ENCODE results near the gene JAG2. TPM values are rescaled to one million over a fixed set of nuclear protein-coding genes. Genes with fewer than 3 reads are reported as not detected.

The JAG2 gene
- total RNA-seq, 1 experiment from 2014 or later, result 85.9 TPM

- intact Hi-C loops (cut with micrococcal nuclease), result no loop called here
- Histone ChIP-seq H2AFZ (ENCODE audit: low read depth, low read length, poor library complexity, severe bottlenecking) (no peak overlapping the region), H3K27me3 (ENCODE audit: insufficient read depth, low read length) (no peaks in the 10 kb centered on the region), H3K4me2 (ENCODE audit: low read length) (no peak overlapping the region), H3K9me2 (ENCODE audit: insufficient read depth) (no peaks in the 10 kb centered on the region), H3K9ac (ENCODE audit: low read length) (no peak overlapping the region), H3K27ac (ENCODE audit: low read depth, low read length) (no peak overlapping the region), H3K9me3 (ENCODE audit: control insufficient read depth in 1 of 2, insufficient read depth in 1 of 2, low read depth in 1 of 2, low read length in 2 of 2) (0 out of 4 replicates have a peak, but pooled peaks cover 0 to 3% of the 10 kb centered on the region in 2 experiments), H4K20me1 (ENCODE audit: insufficient read depth) (no peaks in the 10 kb centered on the region), H3K36me3 (ENCODE audit: control insufficient read depth in 1 of 2, insufficient read depth in 2 of 2, low read length in 2 of 2) (peaks cover 0 to 8% of the 10 kb centered on the region in 2 experiments; a peak in 1 of 4 replicates), H3K79me2 (ENCODE audit: insufficient read depth, low read length) (no peaks in the 10 kb centered on the region), H3K4me1 (ENCODE audit: control insufficient read depth in 1 of 2, insufficient read depth in 2 of 2, low read length in 2 of 2) (no peaks in the 10 kb centered on the region), H3K4me3 (replicated peaks in 1 of 2; ENCODE audit: low read depth in 1 of 2, low read length in 2 of 2) (no peak overlapping the region)
- no TSS peak for BruUV-seq (replicated peaks)
- ChIA-PET RAD21 (ENCODE audit: low non-redundant PET in 1 of 2, low total read pairs in 2 of 2, uncharacterized antibody in 2 of 2, unreplicated experiment in 2 of 2) (no interaction called here), CTCF (no interaction called here), POLR2A (no interaction called here)
- ATAC-seq (no peak), DNase-seq (ENCODE audit: low read depth, low spot score) (no peak)
- no peak for TF ChIP-seq SP1 (IDR thresholded peaks at IDR 0.05; ENCODE audit: low read depth)
- no peak for TF ChIP-seq JUND (IDR thresholded peaks at IDR 0.05)
- no peak for TF ChIP-seq TCF7L2 (IDR thresholded peaks at IDR 0.05; ENCODE audit: borderline replicate concordance, extremely low read depth, insufficient read depth, insufficient read length)
- no peak for TF ChIP-seq ZBTB33 (IDR thresholded peaks at IDR 0.05; ENCODE audit: extremely low read depth, insufficient replicate concordance, low read length)
- TF ChIP-seq EZH2 (IDR thresholded peaks at IDR 0.05), result no peak
- TF ChIP-seq ELF1 (IDR thresholded peaks at IDR 0.05; ENCODE audit: borderline replicate concordance, low read depth), result no peak
- no peak for TF ChIP-seq CTCF (IDR thresholded peaks at IDR 0.05 in 2 of 3, conservative IDR thresholded peaks at IDR 0.05 in 1 of 3; ENCODE audit: borderline replicate concordance in 1 of 3, insufficient read depth in 1 of 3, low read depth in 2 of 3, low read length in 2 of 3)
- no peak for TF ChIP-seq SIN3A (IDR thresholded peaks at IDR 0.05; ENCODE audit: low read depth)
- no peak for TF ChIP-seq EGR1 (IDR thresholded peaks at IDR 0.05; ENCODE audit: low read depth)
- no peak for TF ChIP-seq REST (IDR thresholded peaks at IDR 0.05; ENCODE audit: low read depth)
- no peak for TF ChIP-seq POLR2AphosphoS5 (IDR thresholded peaks at IDR 0.05; ENCODE audit: low read depth, low read length)
- no peak for TF ChIP-seq CEBPB (IDR thresholded peaks at IDR 0.05; ENCODE audit: low read depth)
- no peak for TF ChIP-seq YY1 (IDR thresholded peaks at IDR 0.05; ENCODE audit: extremely low read depth, insufficient replicate concordance, low read depth, low read length)
- no peak for TF ChIP-seq ZFX (IDR thresholded peaks at IDR 0.05)
Measured at GRCh38 chr14:105136401-105137322, 31.9 kb downstream of the JAG2 start.
